Gastroesophageal sphincter (tissue), 3 donors: ENCODE data around the gene AKT3.

Experiments used
- CTCF ChIP-seq, 4 experiments: fragments of 200-600 bp in 2 of 4; fragments of 450-650 bp in 2 of 4; sonication (generic) in 1 of 4; IDR thresholded peaks; one replicate each; pipeline ENCODE4 v1.5.1; 2017 to 2019; ENCODE audit warnings: antibody characterized with exemption in 4 of 4, mild to moderate bottlenecking in 2 of 4, moderate library complexity in 2 of 4
- POLR2A ChIP-seq, 2 donors: fragments of 450-650 bp; IDR thresholded peaks; one replicate each; pipeline ENCODE4 v1.6.1; 2017; ENCODE audit warnings: antibody characterized with exemption in 2 of 2, mild to moderate bottlenecking in 2 of 2, moderate library complexity in 1 of 2
- POLR2AphosphoS5 ChIP-seq: sonication (generic); formaldehyde crosslinking; IDR thresholded peaks from one replicate; pipeline ENCODE4 v1.6.1; 2017; ENCODE audit warnings: antibody characterized with exemption

GRCh38 chr1:243842161-243842560 lies 7.9 kb downstream of the AKT3 start:
- TF ChIP-seq CTCF (IDR thresholded peaks at IDR 0.05) (no peak), POLR2A (IDR thresholded peaks at IDR 0.05) (no peak), POLR2AphosphoS5 (no peak)
